H1 (cell line): ENCODE data around the gene EDEM1. TPM values are rescaled to one million over a fixed set of nuclear protein-coding genes. Genes with fewer than 3 reads are reported as not detected.

Experiments used
- CTCF ChIA-PET: fragments of 300-600 bp; sonication (Branson Sonifier 250); formaldehyde crosslinking; loops from one replicate; lab custom pipeline; 2021; ENCODE audit not compliant: partially characterized antibody; lab: Charles Lee
- POLR2A ChIA-PET: fragments of 300-600 bp; sonication (Branson Sonifier 250); formaldehyde crosslinking; loops from one replicate; lab custom pipeline; 2021; ENCODE audit warnings: inconsistent platforms; ENCODE audit not compliant: partially characterized antibody; lab: Charles Lee
- DNase-seq, 2 experiments: peaks; one replicate each; pipeline versions ENCODE4 v3.0.0 to v3.0.0-alpha.2; 2010 to 2022; ENCODE audit warnings: low spot score in 2 of 2, low read depth in 1 of 2, mixed read lengths in 1 of 2
- FAIRE-seq: peaks from 2 replicates; lab custom pipeline; 2011; peaks lifted over from hg19 to GRCh38; lab: Jason Lieb, UNC
- H2AFZ ChIP-seq: 2 replicates; pipeline ENCODE4 v1.8.1; 2012; ENCODE audit warnings: low read length, inconsistent platforms
- H2AK5ac ChIP-seq: 2 replicates; pipeline ENCODE4 v1.6.1; 2013; ENCODE audit warnings: low read depth, low read length
- H2BK120ac ChIP-seq: replicated peaks from 2 replicates; pipeline ENCODE3; 2013; ENCODE audit warnings: low read depth, low read length, inconsistent platforms
- H2BK12ac ChIP-seq: 2 replicates; pipeline ENCODE4 v1.6.1; 2013; ENCODE audit warnings: low read depth, low read length
- H2BK15ac ChIP-seq: 2 replicates; pipeline ENCODE4 v1.6.1; 2013; ENCODE audit warnings: low read length
- H2BK20ac ChIP-seq: 2 replicates; pipeline ENCODE4 v1.6.1; 2013; ENCODE audit warnings: low read length
- H2BK5ac ChIP-seq: 2 replicates; pipeline ENCODE4 v1.6.1; 2013; ENCODE audit warnings: low read depth, low read length
- H3K14ac ChIP-seq: 2 replicates; pipeline ENCODE4 v1.6.1; 2013; ENCODE audit warnings: inconsistent platforms; ENCODE audit not compliant: insufficient read length
- H3K18ac ChIP-seq: 2 replicates; pipeline ENCODE4 v1.6.1; 2013; ENCODE audit warnings: low read length; ENCODE audit errors: extremely low read depth
- H3K23ac ChIP-seq: 2 replicates; pipeline ENCODE4 v1.6.1; 2013; ENCODE audit warnings: inconsistent platforms; ENCODE audit not compliant: insufficient read length
- H3K23me2 ChIP-seq: 2 replicates; pipeline ENCODE4 v1.6.1; 2013; ENCODE audit warnings: low read depth, low read length
- H3K27ac ChIP-seq: 2 replicates; pipeline ENCODE4 v1.6.1; 2011; ENCODE audit warnings: low read depth, low read length, inconsistent platforms
- H3K27me3 ChIP-seq, 4 experiments: replicated peaks in 1 of 4; 1 replicate in 1 of 4; 2 replicates in 3 of 4; pipeline versions ENCODE4 v1.6.1 to v1.8.1; 2011 to 2013; ENCODE audit warnings: low read length in 3 of 4, mild to moderate bottlenecking in 3 of 4, inconsistent platforms in 2 of 4, mixed read lengths in 2 of 4, moderate library complexity in 1 of 4; ENCODE audit not compliant: control insufficient read depth in 3 of 4, insufficient read depth in 3 of 4; ENCODE audit errors: extremely low read depth in 1 of 4
- H3K36me3 ChIP-seq, 4 experiments: 2 replicates each; pipeline versions ENCODE4 v1.6.1 to v1.8.1; 2011 to 2013; ENCODE audit warnings: mild to moderate bottlenecking in 4 of 4, low read length in 3 of 4, moderate library complexity in 2 of 4, control low read depth in 1 of 4, inconsistent platforms in 1 of 4; ENCODE audit not compliant: insufficient read depth in 4 of 4, control insufficient read depth in 2 of 4
- H3K4ac ChIP-seq: replicated peaks from 2 replicates; pipeline ENCODE3; 2013; ENCODE audit warnings: low read length, low read depth, mixed read lengths, inconsistent platforms; ENCODE audit not compliant: insufficient read length
- H3K4me1 ChIP-seq, 4 experiments: replicated peaks in 1 of 4; 1 replicate in 1 of 4; 2 replicates in 3 of 4; pipeline versions ENCODE4 v1.6.1 to v1.8.1; 2011 to 2013; ENCODE audit warnings: low read length in 3 of 4, inconsistent platforms in 2 of 4, mixed read lengths in 1 of 4; ENCODE audit not compliant: insufficient read depth in 4 of 4, control insufficient read depth in 3 of 4
- H3K4me2 ChIP-seq, 2 experiments: 2 replicates each; pipeline versions ENCODE4 v1.6.1 to v1.8.1; 2011 to 2013; ENCODE audit warnings: low read depth in 2 of 2, low read length in 2 of 2, control low read depth in 1 of 2, inconsistent platforms in 1 of 2, mild to moderate bottlenecking in 1 of 2; ENCODE audit not compliant: insufficient read depth in 1 of 2
- H3K4me3 ChIP-seq, 4 experiments: fragments of 200-600, 300-600 bp in 1 of 4; sonication (generic), shearing (Covaris generic), sonication (Bioruptor Twin) in 1 of 4; 2 replicates each; pipeline versions ENCODE4 v1.5.1 to v1.8.1; 2011 to 2016; ENCODE audit warnings: low read length in 4 of 4, low read depth in 3 of 4, control low read depth in 2 of 4, inconsistent platforms in 2 of 4, mild to moderate bottlenecking in 2 of 4, mixed read lengths in 1 of 4, moderate library complexity in 1 of 4; ENCODE audit not compliant: insufficient read depth in 2 of 4; ENCODE audit errors: extremely low read depth in 1 of 4
- H3K56ac ChIP-seq: replicated peaks from 2 replicates; pipeline ENCODE3; 2013; ENCODE audit warnings: low read depth, mild to moderate bottlenecking, mixed read lengths, low read length, inconsistent platforms; ENCODE audit not compliant: insufficient read length
- H3K79me1 ChIP-seq: 2 replicates; pipeline ENCODE4 v1.6.1; 2013; ENCODE audit warnings: low read depth, low read length, control low read depth
- H3K79me2 ChIP-seq, 2 experiments: 2 replicates each; pipeline versions ENCODE4 v1.6.1 to v1.8.1; 2012 to 2013; ENCODE audit warnings: low read length in 2 of 2, mild to moderate bottlenecking in 2 of 2, inconsistent platforms in 1 of 2; ENCODE audit not compliant: insufficient read depth in 2 of 2, control insufficient read depth in 1 of 2
- H3K9ac ChIP-seq, 4 experiments: replicated peaks in 1 of 4; 1 replicate in 1 of 4; 2 replicates in 3 of 4; pipeline versions ENCODE4 v1.6.1 to v1.8.1; 2011 to 2013; ENCODE audit warnings: low read depth in 3 of 4, low read length in 3 of 4, control low read depth in 2 of 4, mild to moderate bottlenecking in 2 of 4, moderate library complexity in 2 of 4, inconsistent platforms in 1 of 4; ENCODE audit errors: extremely low read depth in 1 of 4
- H3K9me3 ChIP-seq, 2 experiments: 2 replicates each; pipeline versions ENCODE4 v1.6.1 to v1.8.1; 2012 to 2013; ENCODE audit warnings: mild to moderate bottlenecking in 2 of 2, moderate library complexity in 2 of 2, control low read depth in 1 of 2, inconsistent platforms in 1 of 2, low read depth in 1 of 2, low read length in 1 of 2, mixed read lengths in 1 of 2; ENCODE audit not compliant: insufficient read depth in 2 of 2
- H4K20me1 ChIP-seq, 2 experiments: replicated peaks in 1 of 2; 2 replicates each; pipeline versions ENCODE3 to v1.8.1; 2011 to 2013; ENCODE audit warnings: inconsistent platforms in 2 of 2, low read length in 2 of 2, mild to moderate bottlenecking in 1 of 2; ENCODE audit not compliant: insufficient read depth in 2 of 2, control insufficient read depth in 1 of 2
- H4K5ac ChIP-seq: 2 replicates; pipeline ENCODE4 v1.6.1; 2013; ENCODE audit warnings: low read length, low read depth, mixed read lengths, inconsistent platforms; ENCODE audit not compliant: insufficient read length
- H4K8ac ChIP-seq: 2 replicates; pipeline ENCODE4 v1.8.0; 2013; ENCODE audit warnings: mild to moderate bottlenecking, moderate library complexity, low read length, inconsistent platforms; ENCODE audit not compliant: insufficient read depth; ENCODE audit errors: extremely low read depth
- H4K91ac ChIP-seq: replicated peaks from 2 replicates; pipeline ENCODE3; 2013; ENCODE audit warnings: low read length, mixed read lengths, inconsistent platforms; ENCODE audit not compliant: insufficient read length
- ASH2L ChIP-seq: fragments of 200-600, 300-600 bp; sonication (generic); IDR thresholded peaks from one replicate; pipeline ENCODE4 v1.7.1; 2017; ENCODE audit warnings: low read length
- ATF2 ChIP-seq: IDR thresholded peaks from 2 replicates; pipeline ENCODE4 v1.6.1; 2012; ENCODE audit warnings: low read length, inconsistent platforms
- CBX5 ChIP-seq: fragments of 300-800, 300-1000 bp; sonication (generic); IDR thresholded peaks from 2 replicates; pipeline ENCODE4 v1.7.1; 2016; ENCODE audit warnings: antibody characterized with exemption, low read length, low read depth
- CTBP2 ChIP-seq: IDR thresholded peaks from 2 replicates; pipeline ENCODE4 v1.7.0; 2011; ENCODE audit warnings: borderline replicate concordance, mild to moderate bottlenecking, moderate library complexity, mixed read lengths, low read length; ENCODE audit not compliant: insufficient read depth, insufficient read length
- NRF1 ChIP-seq: IDR thresholded peaks from 2 replicates; pipeline ENCODE4 v1.6.1; 2011; ENCODE audit warnings: mild to moderate bottlenecking, low read depth, low read length, improper control_type of control experiment
- PHF8 ChIP-seq: fragments of 200-600 bp; sonication (generic); conservative IDR thresholded peaks from 2 replicates; pipeline ENCODE4 v1.7.1; 2012; ENCODE audit warnings: low read depth, mild to moderate bottlenecking, inconsistent platforms, low read length, moderate library complexity
- POLR2AphosphoS5 ChIP-seq: IDR thresholded peaks from 2 replicates; pipeline ENCODE4 v1.6.1; 2011; ENCODE audit warnings: low read depth, low read length
- RAD21 ChIP-seq, 2 experiments: IDR thresholded peaks in 1 of 2; conservative IDR thresholded peaks in 1 of 2; 2 replicates each; pipeline ENCODE4 v1.6.1; 2011; ENCODE audit warnings: low read depth in 2 of 2, low read length in 2 of 2, improper control_type of control experiment in 1 of 2, inconsistent platforms in 1 of 2, mild to moderate bottlenecking in 1 of 2, moderate library complexity in 1 of 2
- SIX5 ChIP-seq: IDR thresholded peaks from 2 replicates; pipeline ENCODE4 v1.6.1; 2011; ENCODE audit warnings: mild to moderate bottlenecking, low read depth, low read length
- SP2 ChIP-seq: IDR thresholded peaks from 2 replicates; pipeline ENCODE4 v1.6.1; 2012; ENCODE audit warnings: mild to moderate bottlenecking, low read length, inconsistent platforms
- TAF1 ChIP-seq: IDR thresholded peaks from 2 replicates; pipeline ENCODE4 v1.6.1; 2011; ENCODE audit warnings: mild to moderate bottlenecking, low read depth, low read length
- USF2 ChIP-seq: IDR thresholded peaks from 2 replicates; pipeline ENCODE4 v1.6.1; 2011; ENCODE audit warnings: low read length, improper control_type of control experiment
- WGBS, 2 experiments: shearing (Covaris generic) in 1 of 2; methylation state at CpG; one replicate each; pipeline versions ENCODE4 v1.1.6 to v1.1.7; 2013 to 2015; ENCODE audit warnings: low lambda C conversion rate in 2 of 2, mixed read lengths in 2 of 2, inconsistent platforms in 1 of 2, low coverage in 1 of 2, missing lambda C conversion rate in 1 of 2; ENCODE audit not compliant: insufficient replicate concordance in 2 of 2, insufficient coverage in 1 of 2, insufficient read length in 1 of 2; ENCODE audit errors: extremely low coverage in 1 of 2, missing lambda C conversion rate in 1 of 2; 5-methylcytosine and 5-hydroxymethylcytosine counted together
- polyA plus RNA-seq, 7 experiments: library from polyadenylated mRNA; depleted of rRNA in 3 of 7; stranded (reverse) in 5 of 7; unstranded in 2 of 7; fragments of >200 nt in 5 of 7; fragments of 200-250 nt in 2 of 7; gene quantifications; 1 replicate in 5 of 7; 2 replicates in 1 of 7; 4 replicates in 1 of 7; pipeline versions ENCODE4 v1.2.1 to v1.2.3, GENCODE V29; 2011 to 2013; ENCODE audit warnings: missing spikeins in 2 of 7, mixed read lengths in 2 of 7
- total RNA-seq: library from RNA; stranded (reverse); fragmentation: NEBNext Ultra II Directional; extraction: Animal tissue kit (Norgen Biotek cat#: 25700); gene quantifications from 2 replicates; pipeline ENCODE4 v1.2.1, GENCODE V29; 2021

EDEM1 gene
- total and polyA plus RNA-seq, 2 of the 8 experiments (the other 6 are each of a cell fraction or from before 2014, with no cell fraction given) = 4.8 to 16.4 TPM

GRCh38 chr3:5238545-5238944 lies 51.0 kb downstream of the EDEM1 start:
- no peaks in the 10 kb centered on the region for H4K20me1 ChIP-seq
- H2BK20ac ChIP-seq = no peak overlapping the region
- CTCF ChIA-PET = no interaction called here
- H2BK120ac ChIP-seq = no peak overlapping the region
- H2BK15ac ChIP-seq = no peak overlapping the region
- H4K5ac ChIP-seq = no peak overlapping the region
- H3K4me2 ChIP-seq = no peak overlapping the region
- no peak overlapping the region for H3K27ac ChIP-seq
- no peak overlapping the region for H3K4me3 ChIP-seq
- H3K36me3 ChIP-seq = no peaks in the 10 kb centered on the region
- H2AFZ ChIP-seq = no peak overlapping the region
- FAIRE-seq (no peak), DNase-seq (no peak)
- H4K91ac ChIP-seq = no peak overlapping the region
- WGBS, 2 experiments = 73% methylated on average over 5 of the region's 5 CpGs; no CpG with 5 or more reads in 1 of the 2 experiments
- no peak overlapping the region for H3K14ac ChIP-seq
- H3K56ac ChIP-seq = no peak overlapping the region
- POLR2A ChIA-PET = no interaction called here
- H3K9me3 ChIP-seq = peaks cover 0 to 7% of the 10 kb centered on the region in 2 experiments; a peak in 1 of 4 replicates
- H4K8ac ChIP-seq = no peak overlapping the region
- no peaks in the 10 kb centered on the region for H3K79me1 ChIP-seq
- no peaks in the 10 kb centered on the region for H3K27me3 ChIP-seq
- no peaks in the 10 kb centered on the region for H3K4me1 ChIP-seq
- H3K23ac ChIP-seq = no peak overlapping the region
- no peak overlapping the region for H2AK5ac ChIP-seq
- H3K23me2 ChIP-seq = peaks cover 4% of the 10 kb centered on the region; the same call in 1 of the 2 replicates
- no peaks in the 10 kb centered on the region for H3K79me2 ChIP-seq
- H3K18ac ChIP-seq = no peak overlapping the region
- H2BK5ac ChIP-seq = no peak overlapping the region
- no peak overlapping the region for H2BK12ac ChIP-seq
- H3K4ac ChIP-seq = no peak overlapping the region
- H3K9ac ChIP-seq = no peak overlapping the region
- TF ChIP-seq ASH2L = no peak
- no peak for TF ChIP-seq SIX5
- TF ChIP-seq CBX5 = no peak
- TF ChIP-seq SP2 = no peak
- no peak for TF ChIP-seq TAF1
- TF ChIP-seq NRF1 = no peak
- no peak for TF ChIP-seq RAD21 (IDR thresholded peaks at IDR 0.05 in 1 of 2, conservative IDR thresholded peaks at IDR 0.05 in 1 of 2; ENCODE audit: low read depth in 2 of 2, low read length in 2 of 2)
- TF ChIP-seq USF2 = no peak
- TF ChIP-seq POLR2AphosphoS5 = no peak
- no peak for TF ChIP-seq ATF2
- no peak for TF ChIP-seq PHF8
- no peak for TF ChIP-seq CTBP2
